Amygdala (tissue), 56 donors: ENCODE results near the gene DAPK2.
A peak's percentile ranks its signal among the peaks of the same experiment; 100 is the strongest.
"Not testable (repeated sequence)": the region's sequence is repeated elsewhere in the genome, so short reads cannot be mapped to it uniquely, and the experiment has no call there.

ENCODE experiments used
- DNase-seq, 56 donors: peaks; one replicate each; lab custom pipeline; 2025; lab: John Stamatoyannopoulos, UW

The DAPK2 gene

GRCh38 chr15:64059104-64059503, 12.8 kb upstream of the DAPK2 start:
- DNase-seq, result not testable (repeated sequence)

GRCh38 chr15:64058279-64058678, 12.0 kb upstream of the DAPK2 start:
- no peak for DNase-seq

- not testable (repeated sequence) for DNase-seq
Observed at GRCh38 chr15:64053674-64054073, 7.4 kb upstream of the DAPK2 start.

GRCh38 chr15:64052925-64053491, 6.7 kb upstream of the DAPK2 start:
- DNase-seq, result no peak

GRCh38 chr15:64051407-64052259, 5.3 kb upstream of the DAPK2 start:
- no peak for DNase-seq

- no peak for DNase-seq
Observed at GRCh38 chr15:64051093-64051402, 4.8 kb upstream of the DAPK2 start.

- no peak for DNase-seq
Observed at GRCh38 chr15:64050281-64051092, 4.2 kb upstream of the DAPK2 start.

- DNase-seq, result no peak
Observed at GRCh38 chr15:64048781-64049460, 2.6 kb upstream of the DAPK2 start.

- peak in 8 of 56 donors; percentile 26 to 56 (median 38) for DNase-seq
Observed at GRCh38 chr15:64045774-64046420, 388 bp downstream of the DAPK2 start.

GRCh38 chr15:64045101-64045435, 1.2 kb downstream of the DAPK2 start:
- no peak for DNase-seq

- DNase-seq, result peak in 1 of 56 donors; percentile 5
Observed at GRCh38 chr15:64044300-64045100, 1.8 kb downstream of the DAPK2 start.

- no peak for DNase-seq
Observed at GRCh38 chr15:64038878-64039610, 7.2 kb downstream of the DAPK2 start.

GRCh38 chr15:64037966-64038365, 8.3 kb downstream of the DAPK2 start:
- DNase-seq, result no peak

- DNase-seq, result no peak
Observed at GRCh38 chr15:64037116-64037515, 9.2 kb downstream of the DAPK2 start.

- no peak for DNase-seq
Observed at GRCh38 chr15:64035525-64035924, 10.8 kb downstream of the DAPK2 start.

- no peak for DNase-seq
Observed at GRCh38 chr15:64034519-64034918, 11.8 kb downstream of the DAPK2 start.

- DNase-seq, result no peak
Observed at GRCh38 chr15:64032329-64032728, 14.0 kb downstream of the DAPK2 start.

- no peak for DNase-seq
Observed at GRCh38 chr15:64030123-64030522, 16.2 kb downstream of the DAPK2 start.

- peak in 1 of 56 donors; percentile 9 for DNase-seq
Observed at GRCh38 chr15:64029633-64030032, 16.7 kb downstream of the DAPK2 start.
